Umbilical cord (tissue), 2 donors: ENCODE data around the gene TEX29. TPM values are rescaled to one million over a fixed set of nuclear protein-coding genes. Genes with fewer than 3 reads are reported as not detected.

Experiments
- DNase-seq: peaks from one replicate; pipeline ENCODE4 v3.0.0-alpha.2; 2015; ENCODE audit warnings: low spot score
- total RNA-seq: library from RNA; depleted of rRNA; stranded (reverse); fragments of >200 nt; gene quantifications from one replicate; pipeline ENCODE4 v1.2.3, GENCODE V29; 2014; ENCODE audit warnings: low replicate concordance; ENCODE audit not compliant: insufficient read depth

The TEX29 gene
- total RNA-seq, 1 donor from 2014 or later: not detected

DNA sequence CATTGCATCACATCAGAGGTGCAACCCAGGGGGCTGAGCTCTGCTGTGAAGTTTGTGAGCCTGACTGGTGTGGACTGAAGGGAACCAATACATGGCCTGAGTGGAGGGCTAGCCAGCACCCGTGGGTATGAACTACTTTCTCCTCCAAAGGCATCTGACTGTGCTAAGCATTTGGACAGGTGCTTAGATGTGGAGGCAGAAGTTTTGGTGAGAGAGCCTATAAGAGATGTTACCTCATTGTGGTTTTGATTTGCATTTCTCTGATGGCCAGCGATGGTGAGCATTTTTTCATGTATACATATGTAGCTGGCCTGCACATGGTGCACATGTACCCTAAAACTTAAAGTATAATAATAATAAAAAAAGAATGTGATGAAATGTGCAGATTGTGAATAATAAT lies 46.9 kb downstream of the TEX29 start:
- no peak for DNase-seq

DNA sequence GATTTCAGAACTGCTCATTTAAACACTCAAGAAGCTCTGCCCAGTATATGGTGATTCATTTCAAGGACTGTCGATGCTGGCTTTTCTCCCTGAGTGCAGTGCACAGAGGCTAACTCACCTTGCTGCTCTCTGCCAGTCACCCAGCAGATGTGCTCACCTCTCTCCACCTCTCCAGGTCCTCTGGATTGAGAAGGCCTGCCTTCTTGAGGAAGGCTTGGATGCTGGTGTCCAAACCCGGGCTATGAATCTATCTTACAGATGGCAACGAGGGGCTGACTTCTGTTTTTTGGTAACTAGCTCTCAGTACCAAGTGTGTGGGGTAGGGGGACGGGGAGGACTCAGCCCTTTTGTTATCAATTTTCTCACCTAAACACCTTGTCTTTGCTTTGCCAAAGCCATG lies 47.6 kb downstream of the TEX29 start:
- no peak for DNase-seq

DNA sequence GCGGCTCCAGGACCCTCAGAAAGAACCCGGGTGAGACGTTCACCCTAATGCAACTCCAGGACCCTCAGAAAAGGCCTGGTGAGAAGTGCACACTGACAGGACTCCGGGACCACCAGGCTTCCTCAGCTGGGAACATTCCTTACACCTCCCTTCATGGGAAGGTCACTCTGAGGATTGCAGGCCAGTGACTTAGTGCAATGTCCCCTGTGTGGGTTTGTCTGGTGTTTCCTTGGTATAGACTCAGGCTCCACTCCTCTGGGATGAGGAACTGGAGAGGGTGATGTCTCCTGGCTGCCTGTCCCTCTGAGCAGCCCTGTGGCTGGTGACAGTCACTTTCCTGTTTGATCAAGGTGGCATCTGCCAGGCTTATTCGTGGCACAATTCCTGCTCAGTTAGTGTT lies 49.7 kb downstream of the TEX29 start:
- DNase-seq: no peak

DNA sequence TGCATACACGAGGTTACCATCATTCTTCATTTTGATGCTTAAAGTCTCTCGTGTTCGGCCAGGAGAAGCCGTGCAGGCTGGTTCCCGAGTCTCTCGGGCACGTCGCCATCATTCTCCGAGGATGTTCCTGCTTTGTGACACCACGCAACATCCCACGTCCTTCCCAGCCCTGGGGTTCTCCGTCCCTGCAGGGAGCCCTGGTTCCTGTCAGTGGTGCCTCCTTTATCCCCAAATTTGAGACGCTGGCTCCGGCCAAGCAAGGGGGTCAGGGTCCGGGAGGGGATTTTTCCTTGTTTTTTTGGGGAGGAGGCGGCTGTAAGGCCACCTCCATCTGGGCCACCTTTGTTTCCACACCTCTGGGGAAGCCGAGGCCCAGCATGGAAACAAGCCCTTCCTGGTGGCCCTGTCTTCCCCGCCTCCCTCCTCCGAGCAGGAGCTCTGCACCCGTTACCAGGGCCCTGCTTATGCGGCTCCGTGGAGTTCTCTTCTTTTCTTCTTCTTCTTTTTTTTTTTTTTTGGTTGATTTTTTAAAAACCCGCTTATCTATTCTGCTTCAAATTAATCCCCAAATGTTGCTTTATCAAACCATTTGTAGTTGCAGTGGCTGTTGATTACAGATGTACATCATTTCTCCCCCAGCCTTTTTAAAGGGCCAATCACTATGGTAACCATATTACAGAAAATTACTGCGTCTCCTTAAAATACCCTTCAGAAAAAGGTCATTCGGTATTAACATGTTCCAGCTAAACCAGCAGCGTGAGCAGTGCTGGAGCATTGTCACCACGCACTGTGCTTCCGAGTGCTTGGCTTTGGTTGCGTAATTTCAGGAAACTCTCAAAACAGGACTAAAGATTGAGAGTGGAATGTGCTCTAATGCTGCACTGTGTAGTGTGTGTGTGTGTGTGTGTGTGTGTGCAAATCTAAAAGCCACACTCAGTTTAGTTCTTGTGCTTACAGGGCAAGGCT lies 50.4 kb downstream of the TEX29 start:
- DNase-seq: peak; percentile 82

DNA sequence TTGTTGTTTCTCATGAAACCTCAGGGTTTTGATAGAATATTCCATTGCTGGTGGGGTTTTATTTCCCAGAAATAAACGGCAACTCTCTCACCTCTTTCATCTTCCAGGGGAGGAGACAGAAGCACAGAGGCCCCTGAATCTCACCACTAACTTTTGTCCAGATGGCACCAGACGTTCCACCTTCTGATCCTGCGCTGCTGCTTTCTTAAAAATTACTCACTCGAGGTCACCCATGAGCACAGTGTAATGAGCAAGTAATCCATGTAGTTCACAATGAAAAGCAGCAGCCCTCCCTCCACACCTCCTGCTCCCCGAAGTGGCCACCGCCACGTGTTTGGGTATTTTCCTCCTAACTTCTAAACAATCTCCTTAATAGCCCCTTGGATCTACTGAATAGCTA lies 51.3 kb downstream of the TEX29 start:
- peak; percentile 3 for DNase-seq

DNA sequence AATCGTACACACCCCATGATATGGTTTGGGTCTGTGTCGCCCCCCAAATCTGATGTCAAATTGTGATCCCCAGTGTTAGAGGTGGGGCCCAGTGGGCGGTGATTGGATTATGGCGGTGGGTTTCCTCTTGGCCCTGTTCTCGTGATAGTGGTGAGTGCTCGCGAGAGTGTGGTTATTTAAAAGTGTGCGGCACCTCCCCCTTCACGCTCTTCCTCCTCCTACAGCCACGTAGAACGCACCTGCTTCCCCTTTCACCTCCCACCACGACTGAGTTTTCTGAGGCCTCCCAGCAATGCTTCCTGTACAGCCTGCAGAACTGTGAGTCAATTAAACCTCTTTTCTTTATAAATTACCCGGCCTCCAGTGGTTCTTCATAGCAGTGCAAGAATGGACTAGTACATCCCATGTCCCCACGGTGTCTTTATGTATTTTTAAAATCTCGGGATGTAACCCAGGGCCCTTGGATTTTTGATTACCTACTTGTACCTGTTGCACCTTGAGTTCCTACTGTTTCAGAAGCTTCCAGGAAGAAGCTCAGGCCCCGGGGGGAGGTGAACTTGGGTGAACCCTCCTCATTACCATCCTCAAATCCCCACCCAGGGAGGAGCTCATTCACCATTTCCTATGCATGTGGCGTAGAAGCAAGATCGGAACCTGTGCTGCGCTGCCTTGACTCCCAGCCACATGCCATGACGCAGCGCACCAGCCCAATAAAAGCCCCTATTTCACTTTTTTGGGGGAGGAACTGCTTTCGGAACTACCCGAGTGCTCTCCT lies 52.4 kb downstream of the TEX29 start:
- no peak for DNase-seq

DNA sequence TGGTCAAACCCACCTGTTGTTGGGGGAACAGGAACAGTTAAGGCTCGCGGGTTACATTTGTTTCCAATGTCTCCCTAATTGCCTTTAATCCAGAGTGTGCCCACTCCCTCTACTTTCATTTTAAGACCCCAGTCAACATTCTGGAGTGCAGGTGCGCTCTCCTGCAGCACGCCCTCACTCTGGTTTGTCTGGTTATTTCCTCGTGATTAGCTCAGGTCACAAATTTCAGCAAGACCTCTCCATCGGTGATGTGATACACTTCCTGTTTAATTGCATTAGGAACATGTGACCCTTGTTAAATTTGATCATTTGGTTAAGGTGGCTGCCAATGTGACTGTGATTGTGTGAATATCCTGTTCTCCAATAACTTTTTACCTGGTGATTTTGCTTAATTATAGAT lies 53.0 kb downstream of the TEX29 start:
- no peak for DNase-seq

DNA sequence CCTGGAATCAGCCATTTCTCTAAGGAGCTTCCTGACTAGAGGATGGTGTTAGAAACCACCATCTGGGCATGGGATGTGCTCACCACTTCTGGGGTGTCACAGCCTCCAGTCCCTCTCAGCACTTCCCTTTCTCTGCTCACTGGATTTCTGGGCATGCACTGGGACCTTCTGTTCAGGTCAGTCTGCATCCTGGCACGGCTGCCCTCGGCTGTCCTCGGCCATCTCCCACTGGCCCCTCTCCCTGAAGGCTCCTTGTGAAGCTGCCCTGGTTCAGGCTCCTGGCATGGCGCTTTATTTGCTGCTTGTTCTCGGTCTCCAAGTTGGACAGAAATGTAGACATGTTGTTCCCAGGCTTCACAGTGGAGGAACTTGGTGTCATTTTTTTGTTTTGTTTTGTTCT lies 60.0 kb downstream of the TEX29 start:
- DNase-seq: no peak

DNA sequence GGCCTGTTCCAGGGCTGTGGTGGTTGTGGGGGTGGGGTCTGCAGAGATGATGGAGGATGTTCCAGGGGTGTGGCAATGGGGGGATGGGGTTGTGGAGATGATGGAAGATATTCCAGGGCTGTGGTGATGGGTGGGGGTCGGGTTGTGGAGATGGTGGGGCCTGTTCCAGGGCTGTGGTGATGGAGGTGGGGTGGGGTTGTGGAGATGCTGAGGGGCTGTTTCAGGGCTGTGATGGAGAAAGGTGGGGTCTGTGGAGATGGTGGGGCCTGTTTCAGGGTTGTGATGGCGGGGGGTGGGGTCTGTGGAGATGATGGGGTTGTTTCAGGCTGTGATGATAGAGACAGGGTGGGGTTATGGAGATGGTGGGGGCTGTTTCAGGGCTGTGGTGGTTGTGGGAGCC lies 62.0 kb downstream of the TEX29 start:
- no peak for DNase-seq

DNA sequence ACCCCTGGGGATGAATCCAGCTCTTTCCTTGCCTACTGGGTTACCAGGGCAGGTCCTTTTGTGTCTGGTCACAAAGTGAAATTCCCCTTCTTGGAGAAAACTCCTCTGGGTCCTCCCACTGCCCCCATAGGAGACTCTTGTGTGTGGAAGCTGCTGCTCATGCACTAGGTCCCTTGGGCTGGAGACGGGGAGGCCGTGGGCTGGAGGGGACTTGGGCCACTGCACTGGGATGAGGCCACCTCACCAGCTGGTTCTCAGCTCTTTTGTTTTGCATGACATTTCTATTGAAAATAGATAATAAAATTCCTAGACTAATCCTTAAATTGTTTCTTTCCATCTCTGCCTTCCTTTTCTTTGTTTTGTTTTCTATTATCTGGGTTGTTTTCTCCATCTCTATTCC lies 62.4 kb downstream of the TEX29 start:
- DNase-seq: no peak

DNA sequence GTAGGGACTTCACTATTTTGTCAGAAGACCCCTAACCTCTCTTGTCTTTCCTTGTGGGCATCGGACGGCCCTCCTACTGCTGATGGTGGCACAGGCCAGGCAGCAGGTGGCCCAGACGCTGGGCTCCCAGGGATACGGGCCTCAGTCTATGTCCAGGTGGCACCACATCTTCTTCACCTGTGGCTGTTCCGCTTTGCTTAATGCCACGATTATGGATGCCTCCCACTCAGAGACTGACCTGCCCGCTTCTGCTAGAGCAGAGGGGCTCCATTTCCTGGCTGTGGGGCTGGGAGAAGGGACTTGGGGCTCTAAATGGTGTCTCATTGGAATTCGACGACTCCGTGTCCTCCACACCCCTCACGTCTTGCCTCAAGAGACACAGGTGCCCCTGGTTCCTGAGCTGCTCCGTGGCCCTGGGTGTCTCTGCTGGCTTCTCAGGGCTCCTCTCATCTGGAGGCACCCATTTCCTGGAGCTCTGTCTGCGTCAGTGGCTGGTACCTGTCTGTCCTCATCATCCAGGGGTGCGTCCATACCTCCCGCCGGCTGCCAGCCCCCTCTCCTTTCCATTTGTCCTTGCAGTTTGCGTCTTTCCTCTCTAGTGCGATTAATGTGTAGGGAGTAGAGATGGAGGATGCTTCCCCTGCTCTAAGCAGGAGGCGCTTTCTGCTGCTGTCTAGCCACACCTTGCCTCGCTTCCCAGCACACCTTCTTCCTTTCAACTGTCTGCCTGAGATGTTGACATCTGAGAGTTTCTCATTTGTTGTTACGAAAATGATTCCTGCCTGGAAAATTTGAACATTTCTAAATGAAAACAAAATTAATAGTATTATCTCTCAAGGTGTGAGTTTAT lies 63.4 kb downstream of the TEX29 start:
- DNase-seq: no peak

DNA sequence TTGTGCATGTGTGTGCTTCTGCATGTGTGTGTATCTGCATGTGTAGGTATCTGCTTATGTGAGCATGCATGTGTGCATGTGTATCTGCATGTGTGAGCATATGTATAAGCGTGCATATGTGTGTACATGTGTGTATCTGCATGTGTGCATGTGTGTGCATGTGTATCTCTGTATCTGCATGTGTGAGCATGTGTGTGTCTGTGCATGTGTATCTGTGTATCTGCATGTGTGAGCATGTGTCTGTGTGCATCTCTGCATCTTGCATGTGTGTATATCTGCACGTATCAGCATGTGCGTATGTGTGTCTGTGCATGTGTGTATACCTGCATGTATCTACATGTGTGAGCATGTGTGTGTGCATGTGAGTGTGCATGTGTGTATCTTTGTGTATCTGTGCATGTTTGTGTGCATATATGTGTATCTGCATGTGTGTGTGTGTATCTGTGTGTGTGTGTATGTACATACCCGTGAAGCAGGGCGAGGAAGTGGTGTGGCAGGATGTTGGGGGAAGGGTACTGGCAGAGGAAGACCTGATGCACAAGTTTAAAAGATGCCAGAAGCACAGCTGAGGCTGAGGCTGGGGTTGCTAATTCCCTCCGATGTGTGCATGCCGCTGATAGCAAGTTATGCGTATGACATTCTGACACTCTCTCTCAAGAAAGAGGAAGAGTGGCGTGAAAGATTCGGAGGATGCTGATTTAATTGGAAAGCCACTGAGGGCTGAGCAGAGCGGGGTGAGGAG lies 64.2 kb downstream of the TEX29 start:
- no peak for DNase-seq

DNA sequence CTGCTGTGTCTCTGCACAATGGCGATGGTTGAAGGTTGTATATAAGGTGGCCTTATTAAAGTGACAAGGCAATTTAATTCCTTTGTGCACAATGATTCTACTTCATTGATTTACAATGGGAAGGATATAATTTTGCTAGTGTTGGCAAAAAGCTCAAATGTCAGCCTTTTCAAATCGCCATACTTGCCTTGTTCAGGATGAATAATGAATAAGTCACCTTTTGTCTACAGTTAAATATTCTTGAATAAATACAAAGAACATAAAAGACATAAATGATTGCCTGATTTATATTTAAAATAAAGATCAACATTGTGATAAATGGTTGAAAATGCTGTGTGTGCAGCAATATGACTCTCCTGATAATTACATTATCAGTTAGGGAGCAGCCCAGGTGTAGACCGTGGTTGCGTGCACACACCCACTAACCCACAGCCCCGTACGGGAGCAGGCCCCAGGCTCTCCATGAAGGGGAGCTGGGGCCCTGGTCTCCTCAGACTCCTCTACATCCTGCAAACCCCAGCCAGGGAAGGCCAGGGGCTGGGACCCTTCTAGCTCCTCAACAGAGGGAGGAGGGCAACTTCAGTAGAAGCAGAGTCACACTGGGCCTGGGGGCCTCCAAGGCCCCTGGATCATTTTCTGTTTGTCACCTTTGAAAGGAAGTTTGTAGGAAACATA lies 64.9 kb downstream of the TEX29 start:
- no peak for DNase-seq

DNA sequence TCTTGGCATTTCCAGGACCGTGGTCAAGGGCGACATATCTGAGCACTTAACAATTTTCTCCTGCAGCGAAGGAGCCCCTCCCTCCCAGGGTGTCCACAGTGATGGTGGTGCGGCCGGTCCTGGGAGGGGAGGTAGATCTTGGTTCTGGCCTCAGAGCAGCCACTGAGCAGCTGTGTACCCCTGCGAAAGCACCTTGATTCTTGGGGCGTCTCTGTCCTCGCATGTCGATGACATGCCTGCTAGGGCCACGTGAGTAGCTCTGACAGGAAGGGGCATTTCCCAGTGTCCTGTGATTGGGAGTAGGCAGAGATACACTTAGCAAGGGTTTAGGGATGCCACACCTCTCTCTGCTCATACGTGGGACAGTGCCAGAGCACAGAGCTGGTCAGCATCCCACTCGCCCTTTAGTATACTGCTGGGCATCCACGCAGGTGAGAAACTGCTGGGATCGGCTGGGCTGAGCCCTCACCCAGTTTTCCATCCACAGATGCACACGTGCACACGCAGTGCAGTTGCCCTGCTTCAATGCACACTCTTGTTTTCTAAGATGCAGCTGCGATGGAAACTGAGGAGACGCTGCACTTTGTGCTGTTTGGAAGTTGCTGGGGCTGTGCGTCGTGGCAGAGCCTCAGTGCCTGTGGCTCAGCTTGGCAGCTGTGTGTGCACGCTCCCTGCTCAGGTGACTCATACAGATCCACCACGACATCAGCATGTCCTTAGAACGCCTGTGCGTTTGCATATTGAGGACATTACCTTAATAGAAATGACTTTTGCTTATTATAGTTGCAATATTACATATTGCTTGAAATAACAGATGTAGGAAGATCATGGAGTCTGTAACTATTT lies 66.8 kb downstream of the TEX29 start:
- DNase-seq: no peak

DNA sequence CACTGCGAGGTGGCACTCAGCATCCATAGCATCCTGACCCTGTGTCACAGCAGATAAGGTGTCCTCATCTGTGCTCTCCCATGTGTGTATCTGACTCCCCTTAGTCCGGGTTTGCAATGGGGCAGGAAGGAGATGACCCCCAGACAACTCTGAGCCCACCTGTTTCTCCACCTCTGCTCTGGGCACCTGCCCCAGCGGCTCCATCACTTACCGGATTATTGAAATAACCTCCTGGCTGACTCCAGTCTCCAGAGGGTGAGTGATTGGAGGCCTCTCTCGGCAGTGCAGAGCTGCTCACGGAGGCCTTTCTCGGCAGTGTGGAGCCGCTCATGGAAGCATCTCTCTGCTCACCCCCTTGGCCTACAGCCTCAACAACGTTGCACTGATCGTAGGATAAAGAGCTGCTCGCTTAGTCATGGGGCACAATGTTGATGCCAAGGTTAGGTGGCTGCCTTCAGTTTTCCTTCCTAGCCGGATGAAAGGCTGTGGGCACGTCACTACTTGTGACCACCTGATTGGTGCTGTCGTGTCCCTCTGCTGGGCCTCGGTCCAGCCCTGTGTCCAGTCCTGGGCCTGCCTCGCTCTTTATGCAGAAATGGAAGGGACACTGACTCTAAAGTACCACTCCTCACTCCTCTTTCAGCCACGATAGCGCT lies 67.6 kb downstream of the TEX29 start:
- no peak for DNase-seq

DNA sequence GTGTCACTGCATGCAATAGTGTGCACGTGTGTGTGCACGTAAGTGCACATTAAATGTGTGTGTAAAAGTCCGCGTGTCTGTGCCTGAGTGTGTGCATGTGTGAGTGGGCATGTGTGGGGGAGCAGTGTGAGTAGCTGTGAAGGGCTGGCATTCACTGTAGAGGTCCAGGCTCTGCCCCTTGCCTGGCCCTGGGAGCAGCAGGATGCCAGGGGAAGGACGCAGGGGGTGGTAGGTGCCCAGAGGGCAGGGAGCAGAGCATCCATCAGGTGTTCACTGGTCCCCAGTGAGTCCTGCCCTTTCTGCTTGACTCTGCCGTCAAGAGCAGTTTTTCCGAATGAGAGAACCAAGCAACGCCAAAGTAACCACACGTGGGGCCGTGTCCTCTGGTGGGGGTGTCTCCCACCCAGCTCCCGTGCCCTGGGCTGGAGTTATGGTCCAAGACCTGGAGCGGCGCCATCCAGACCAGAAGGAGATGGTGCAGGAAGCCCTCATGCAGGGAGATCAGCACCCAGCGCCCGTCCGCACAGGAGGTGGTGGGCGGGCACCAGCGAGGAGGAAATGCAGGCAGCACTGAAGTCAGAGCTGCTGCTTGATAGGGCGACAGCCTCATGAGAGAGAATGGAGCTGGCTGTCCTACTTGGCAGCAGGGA lies 68.5 kb downstream of the TEX29 start:
- DNase-seq: no peak

DNA sequence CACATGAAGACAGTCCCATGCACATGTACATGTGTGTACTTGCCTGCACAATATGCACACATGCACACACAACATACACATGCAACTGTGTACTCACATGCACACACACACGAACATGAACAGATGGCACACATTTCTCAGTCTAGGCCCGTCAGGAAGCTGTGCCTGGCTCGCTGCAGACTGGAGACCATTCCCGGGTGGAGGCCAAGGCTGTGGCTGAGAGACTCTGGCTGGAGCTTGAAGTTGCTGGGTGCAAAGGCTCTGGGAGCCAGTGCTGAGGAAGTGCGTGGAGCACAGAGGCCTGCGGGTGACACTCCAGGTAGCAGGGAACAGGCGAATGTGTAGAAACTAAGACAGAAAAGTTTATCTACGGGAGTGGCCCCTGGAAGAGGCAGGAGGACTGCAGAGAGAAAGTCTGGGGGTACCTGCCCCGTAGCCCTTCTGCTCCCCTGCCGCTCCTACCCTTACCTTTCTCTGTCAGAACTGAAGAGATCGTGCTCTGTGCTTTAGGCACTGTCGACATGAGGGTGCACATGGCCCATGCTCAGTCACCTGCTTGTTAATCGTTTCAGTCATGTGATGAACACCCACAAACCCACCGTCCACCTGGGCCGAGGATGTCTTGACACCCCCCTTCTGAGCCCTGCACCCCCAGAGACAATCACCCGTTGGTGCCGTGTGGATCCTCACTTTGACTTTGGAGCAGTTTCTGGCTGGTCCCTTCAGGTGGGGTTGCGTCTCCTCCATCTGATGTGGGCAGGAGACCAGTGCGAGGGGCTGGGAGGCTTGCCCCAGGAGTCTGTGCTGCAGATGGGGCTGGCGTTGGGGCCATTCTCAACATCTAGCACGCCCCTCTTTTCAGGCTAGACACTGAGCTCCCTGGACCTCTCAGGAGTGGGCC lies 69.4 kb downstream of the TEX29 start:
- DNase-seq: no peak
